Esophagus muscularis mucosa (tissue), 3 donors: ENCODE data around the gene TTLL3.

Source experiments
- CTCF ChIP-seq, 3 experiments: fragments of 200-600 bp in 2 of 3; fragments of 450-650 bp in 1 of 3; sonication (generic) in 2 of 3; IDR thresholded peaks; one replicate each; pipeline ENCODE4 v1.5.1; 2017 to 2019; ENCODE audit warnings: antibody characterized with exemption in 3 of 3, mild to moderate bottlenecking in 2 of 3, moderate library complexity in 1 of 3
- POLR2A ChIP-seq: fragments of 450-650 bp; IDR thresholded peaks from one replicate; pipeline ENCODE4 v1.6.1; 2017; ENCODE audit warnings: antibody characterized with exemption, moderate library complexity, mild to moderate bottlenecking, low read depth
- POLR2AphosphoS5 ChIP-seq, 2 donors: sonication (generic); formaldehyde crosslinking; IDR thresholded peaks; one replicate each; pipeline ENCODE4 v1.6.1; 2017; ENCODE audit warnings: antibody characterized with exemption in 2 of 2

GRCh38 chr3:9866639-9867038 is 56.6 kb downstream of the TTLL3 start:
- TF ChIP-seq CTCF (IDR thresholded peaks at IDR 0.05) (no peak), POLR2A (no peak), POLR2AphosphoS5 (IDR thresholded peaks at IDR 0.05) (peak; percentile 51 to 53)
